Stimulated activated CD8-positive, alpha-beta memory T cell treated with anti-CD3 and anti-CD28 coated beads, Interleukin-15, amount 100 ng/mL, for 48 hours (primary cell): Measurements from ENCODE around the gene SSC5D.
A peak's percentile ranks its signal among the peaks of the same experiment; 100 is the strongest.
"Not testable (repeated sequence)": the region's sequence is repeated elsewhere in the genome, so short reads cannot be mapped to it uniquely, and the experiment has no call there.

ENCODE experiments used
- DNase-seq, 2 donors: peaks; one replicate each; pipeline ENCODE4 v3.0.0-alpha.2; 2020; ENCODE audit warnings: low read depth in 2 of 2

Gene SSC5D

GRCh38 chr19:55486971-55487923, 989 bp upstream of the SSC5D start:
- DNase-seq = peak; percentile 42 to 48

GRCh38 chr19:55488986-55489710, 912 bp downstream of the SSC5D start:
- DNase-seq = no peak

- DNase-seq = no peak
Measured at GRCh38 chr19:55489711-55490477, 1.7 kb downstream of the SSC5D start.

GRCh38 chr19:55490478-55491432, 2.5 kb downstream of the SSC5D start:
- DNase-seq = no peak

- DNase-seq = no peak
Measured at GRCh38 chr19:55491546-55492360, 3.5 kb downstream of the SSC5D start.

- DNase-seq = no peak
Measured at GRCh38 chr19:55492362-55492944, 4.2 kb downstream of the SSC5D start.

- DNase-seq = no peak
Measured at GRCh38 chr19:55493052-55493644, 4.9 kb downstream of the SSC5D start.

GRCh38 chr19:55493645-55494171, 5.5 kb downstream of the SSC5D start:
- DNase-seq = no peak

- no peak for DNase-seq
Measured at GRCh38 chr19:55494172-55494761, 6.0 kb downstream of the SSC5D start.

- DNase-seq = no peak
Measured at GRCh38 chr19:55495646-55496349, 7.6 kb downstream of the SSC5D start.

GRCh38 chr19:55496820-55497219, 8.6 kb downstream of the SSC5D start:
- DNase-seq = not testable (repeated sequence)

- DNase-seq = no peak
Measured at GRCh38 chr19:55497763-55498162, 9.5 kb downstream of the SSC5D start.

GRCh38 chr19:55498246-55498840, 10.1 kb downstream of the SSC5D start:
- no peak for DNase-seq

- DNase-seq = no peak
Measured at GRCh38 chr19:55500368-55500952, 12.2 kb downstream of the SSC5D start.

- DNase-seq = no peak
Measured at GRCh38 chr19:55502197-55502952, 14.1 kb downstream of the SSC5D start.

GRCh38 chr19:55503157-55503501, 14.9 kb downstream of the SSC5D start:
- DNase-seq = no peak
